Breast epithelium (tissue), 4 donors: ENCODE data around the gene PHGDH. TPM values are rescaled to one million over a fixed set of nuclear protein-coding genes. Genes with fewer than 3 reads are reported as not detected.

Source experiments
- DNase-seq, 2 donors: peaks; one replicate each; pipeline ENCODE4 v3.0.0-alpha.2; 2019; ENCODE audit warnings: low spot score in 2 of 2
- H3K27ac ChIP-seq, 2 donors: fragments of 200-600 bp; sonication (generic) in 1 of 2; one replicate each; pipeline ENCODE4 v1.5.1; 2016 to 2019; ENCODE audit warnings: mild to moderate bottlenecking in 1 of 2
- H3K27me3 ChIP-seq, 2 donors: fragments of 200-600 bp; sonication (generic) in 1 of 2; one replicate each; pipeline versions ENCODE4 v1.5.1 to v1.6.0; 2017 to 2019; ENCODE audit warnings: control low read depth in 1 of 2, mild to moderate bottlenecking in 1 of 2
- H3K36me3 ChIP-seq: fragments of 200-600 bp; one replicate; pipeline ENCODE4 v1.5.1; 2019
- H3K4me1 ChIP-seq, 2 donors: fragments of 200-600 bp; sonication (generic); one replicate each; pipeline ENCODE4 v1.5.1; 2016 to 2019; ENCODE audit warnings: control low read depth in 1 of 2
- H3K4me3 ChIP-seq, 3 donors: fragments of 200-600 bp; sonication (generic); 1 replicate in 2 of 3; 2 replicates in 1 of 3; pipeline ENCODE4 v1.5.1; 2016 to 2019; ENCODE audit warnings: mild to moderate bottlenecking in 3 of 3, moderate library complexity in 2 of 3
- H3K9me3 ChIP-seq, 2 donors: fragments of 200-600 bp; sonication (generic) in 1 of 2; one replicate each; pipeline ENCODE4 v1.5.1; 2016 to 2019; ENCODE audit warnings: control low read depth in 1 of 2
- POLR2A ChIP-seq: fragments of 450-650 bp; IDR thresholded peaks from one replicate; pipeline ENCODE4 v1.6.1; 2016; ENCODE audit warnings: antibody characterized with exemption, mild to moderate bottlenecking, moderate library complexity
- POLR2AphosphoS5 ChIP-seq, 3 donors: sonication (generic); formaldehyde crosslinking; IDR thresholded peaks; one replicate each; pipeline ENCODE4 v1.6.1; 2017; ENCODE audit warnings: antibody characterized with exemption in 3 of 3
- intact Hi-C: fragments of 100-400 bp; cut with DNase I; formaldehyde crosslinking; loops from one replicate; pipeline ENCODE4 v1.15.1; 2023; ENCODE audit warnings: low total_unique reads
- total RNA-seq, 3 donors: library from RNA; depleted of rRNA; stranded (reverse); fragments of >200 nt; gene quantifications; one replicate each; pipeline ENCODE4 v1.1.0, GENCODE V29; 2016
- TF ChIP-seq, protein P1 (sequence below), 3 donors: fragments of 450-650 bp; IDR thresholded peaks; one replicate each; pipeline ENCODE4 v1.5.1; 2016 to 2017; ENCODE audit warnings: antibody characterized with exemption in 3 of 3, mild to moderate bottlenecking in 3 of 3, moderate library complexity in 3 of 3

Gene PHGDH
- total RNA-seq, 3 donors from 2014 or later, result 6.1 to 54.7 (median 17.7) TPM

DNA sequence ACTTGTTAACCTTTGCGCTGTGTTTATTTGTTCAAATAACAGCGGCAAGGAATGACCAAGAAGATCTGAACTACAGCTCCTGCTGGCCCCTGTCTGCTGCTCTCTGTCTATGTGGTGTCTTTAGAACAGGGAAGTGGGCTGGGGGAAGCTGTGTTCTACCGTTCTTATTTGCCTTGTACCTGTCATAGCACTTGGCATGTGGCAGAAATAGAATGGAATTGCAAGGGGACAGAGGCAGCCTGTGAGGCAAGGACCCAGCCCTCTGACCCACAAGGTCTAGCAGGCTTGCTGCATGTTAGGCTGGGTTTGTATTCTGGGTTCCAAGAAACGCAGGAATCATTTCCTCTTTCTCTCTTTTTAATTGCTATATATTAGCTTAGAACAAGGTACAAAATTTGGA, 36.3 kb downstream of the PHGDH start:
- Histone ChIP-seq H3K27me3 (no peaks in the 10 kb centered on the region), H3K27ac (no peak overlapping the region), H3K9me3 (no peaks in the 10 kb centered on the region), H3K36me3 (no peaks in the 10 kb centered on the region), H3K4me3 (no peak overlapping the region), H3K4me1 (no peaks in the 10 kb centered on the region)
- intact Hi-C loops, result no loop called here
- TF ChIP-seq POLR2A, result no peak
- TF ChIP-seq POLR2AphosphoS5 (IDR thresholded peaks at IDR 0.05), result no peak
- TF ChIP-seq, protein P1, sequence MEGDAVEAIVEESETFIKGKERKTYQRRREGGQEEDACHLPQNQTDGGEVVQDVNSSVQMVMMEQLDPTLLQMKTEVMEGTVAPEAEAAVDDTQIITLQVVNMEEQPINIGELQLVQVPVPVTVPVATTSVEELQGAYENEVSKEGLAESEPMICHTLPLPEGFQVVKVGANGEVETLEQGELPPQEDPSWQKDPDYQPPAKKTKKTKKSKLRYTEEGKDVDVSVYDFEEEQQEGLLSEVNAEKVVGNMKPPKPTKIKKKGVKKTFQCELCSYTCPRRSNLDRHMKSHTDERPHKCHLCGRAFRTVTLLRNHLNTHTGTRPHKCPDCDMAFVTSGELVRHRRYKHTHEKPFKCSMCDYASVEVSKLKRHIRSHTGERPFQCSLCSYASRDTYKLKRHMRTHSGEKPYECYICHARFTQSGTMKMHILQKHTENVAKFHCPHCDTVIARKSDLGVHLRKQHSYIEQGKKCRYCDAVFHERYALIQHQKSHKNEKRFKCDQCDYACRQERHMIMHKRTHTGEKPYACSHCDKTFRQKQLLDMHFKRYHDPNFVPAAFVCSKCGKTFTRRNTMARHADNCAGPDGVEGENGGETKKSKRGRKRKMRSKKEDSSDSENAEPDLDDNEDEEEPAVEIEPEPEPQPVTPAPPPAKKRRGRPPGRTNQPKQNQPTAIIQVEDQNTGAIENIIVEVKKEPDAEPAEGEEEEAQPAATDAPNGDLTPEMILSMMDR (IDR thresholded peaks at IDR 0.05), result no peak
- DNase-seq, result no peak

DNA sequence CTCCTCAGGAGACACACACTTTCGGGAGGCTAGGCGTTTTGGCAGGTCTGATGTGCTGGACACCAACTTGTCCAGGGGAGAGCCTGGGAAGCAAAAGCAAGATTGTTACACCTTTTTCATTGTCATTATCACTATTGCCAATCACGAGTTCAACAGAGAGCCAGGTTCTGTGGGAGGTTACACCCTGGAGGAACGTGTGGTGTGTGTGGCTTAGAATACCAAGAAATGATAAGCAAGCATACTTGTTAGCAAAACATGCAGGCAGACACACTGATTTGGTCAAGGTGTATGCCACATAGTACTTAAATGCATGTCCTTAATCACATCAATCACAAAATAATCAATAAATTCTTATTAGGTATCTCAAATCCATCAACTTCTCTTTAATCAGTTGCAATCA, 40.9 kb downstream of the PHGDH start:
- no peak overlapping the region for H3K27ac ChIP-seq
- intact Hi-C loops, result no loop called here
- no peaks in the 10 kb centered on the region for H3K36me3 ChIP-seq
- no peaks in the 10 kb centered on the region for H3K27me3 ChIP-seq
- H3K9me3 ChIP-seq, result no peaks in the 10 kb centered on the region
- DNase-seq, result no peak
- no peaks in the 10 kb centered on the region for H3K4me1 ChIP-seq
- TF ChIP-seq, protein P1 (IDR thresholded peaks at IDR 0.05), result no peak
- TF ChIP-seq POLR2A (no peak), POLR2AphosphoS5 (IDR thresholded peaks at IDR 0.05) (no peak)
- no peak overlapping the region for H3K4me3 ChIP-seq

DNA sequence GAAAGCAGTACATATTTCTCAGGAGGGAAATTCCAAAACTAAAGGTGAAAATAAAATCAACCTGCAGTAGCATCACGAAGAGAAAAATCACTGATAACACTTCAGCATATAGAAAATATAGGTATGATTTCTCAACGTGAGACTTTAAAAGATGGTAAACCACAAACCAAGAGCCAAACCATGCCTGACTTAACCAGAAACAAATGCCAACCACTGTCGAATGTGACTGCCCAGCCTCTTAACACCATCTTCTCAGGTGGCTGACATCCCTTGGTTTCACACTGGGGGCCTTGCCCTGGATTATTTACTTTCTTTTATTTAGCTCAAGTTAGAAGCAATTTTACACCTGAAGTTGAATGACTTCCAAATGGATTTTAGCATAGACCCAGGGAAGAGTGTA, 46.9 kb downstream of the PHGDH start:
- DNase-seq, result no peak
- H3K9me3 ChIP-seq, result no peaks in the 10 kb centered on the region
- no peaks in the 10 kb centered on the region for H3K36me3 ChIP-seq
- H3K4me3 ChIP-seq, result no peak overlapping the region
- no peaks in the 10 kb centered on the region for H3K4me1 ChIP-seq
- intact Hi-C loops, result no loop called here
- TF ChIP-seq POLR2AphosphoS5 (IDR thresholded peaks at IDR 0.05) (no peak), POLR2A (no peak)
- TF ChIP-seq, protein P1 (IDR thresholded peaks at IDR 0.05), result no peak
- no peak overlapping the region for H3K27ac ChIP-seq
- H3K27me3 ChIP-seq, result no peaks in the 10 kb centered on the region

DNA sequence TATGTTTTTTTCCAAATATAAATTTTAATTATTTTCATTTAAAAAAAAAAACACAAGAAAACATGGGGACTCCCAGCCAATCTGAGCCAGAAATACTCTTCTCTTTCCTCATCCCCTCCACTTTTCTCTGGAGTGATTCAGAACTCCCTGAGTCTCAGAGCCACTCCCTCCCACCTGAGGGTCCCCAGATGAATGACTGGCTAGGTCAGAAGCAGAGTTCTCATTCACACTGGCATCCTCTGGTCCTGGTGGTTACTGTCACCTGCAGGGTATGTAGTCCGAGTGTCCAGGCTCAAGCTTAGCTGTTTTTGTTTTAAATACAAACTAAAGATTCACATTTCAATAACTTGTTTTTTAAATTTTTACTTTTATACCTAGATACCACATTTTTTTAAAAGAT, 50.7 kb downstream of the PHGDH start:
- H3K27me3 ChIP-seq, result no peaks in the 10 kb centered on the region
- peaks cover 0 to 9% of the 10 kb centered on the region in 2 donors for H3K9me3 ChIP-seq
- DNase-seq, result no peak
- H3K4me3 ChIP-seq, result no peak overlapping the region
- TF ChIP-seq POLR2AphosphoS5 (IDR thresholded peaks at IDR 0.05), result no peak
- no peak for TF ChIP-seq POLR2A
- TF ChIP-seq, protein P1 (IDR thresholded peaks at IDR 0.05), result no peak
- H3K27ac ChIP-seq, result no peak overlapping the region
- H3K36me3 ChIP-seq, result no peaks in the 10 kb centered on the region
- no peaks in the 10 kb centered on the region for H3K4me1 ChIP-seq
- intact Hi-C loops, result no loop called here

GRCh38 chr1:119762953-119763352, 51.2 kb downstream of the PHGDH start:
- TF ChIP-seq, protein P1 (IDR thresholded peaks at IDR 0.05), result no peak
- no peak for TF ChIP-seq POLR2A
- no peak for TF ChIP-seq POLR2AphosphoS5 (IDR thresholded peaks at IDR 0.05)
- Histone ChIP-seq H3K27ac (no peak overlapping the region), H3K27me3 (no peaks in the 10 kb centered on the region), H3K36me3 (no peaks in the 10 kb centered on the region), H3K4me3 (no peak overlapping the region), H3K9me3 (peaks cover 0 to 9% of the 10 kb centered on the region in 2 donors), H3K4me1 (no peaks in the 10 kb centered on the region)
- intact Hi-C loops, result no loop called here
- no peak for DNase-seq
